HG03064 (cell line): ENCODE measurements around the gene SLC25A27.

Experiments used
- ATAC-seq: cut with Tn5 transposase; IDR thresholded peaks from one replicate; pipeline ENCODE4 v1.9.1; 2021; ENCODE audit warnings: low read depth; ENCODE audit not compliant: unreplicated experiment

The SLC25A27 gene

DNA sequence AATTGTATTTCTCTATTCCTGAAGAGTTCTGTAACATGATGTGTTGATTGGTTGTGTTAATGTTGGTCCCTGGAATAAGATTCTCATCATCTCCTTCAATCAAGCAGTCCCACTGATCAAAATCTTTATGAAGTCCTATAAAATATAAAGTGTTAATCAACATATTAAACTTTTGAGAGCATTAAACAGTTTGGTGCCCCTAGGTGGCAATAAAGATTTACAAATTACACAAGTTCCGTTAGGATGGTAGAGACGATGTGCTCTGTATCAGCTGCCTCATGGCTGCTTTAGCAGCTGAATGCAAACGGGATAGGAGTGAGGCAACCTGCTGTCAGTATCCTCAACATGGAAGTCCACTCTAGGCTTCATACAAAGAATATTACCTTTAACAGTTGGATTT lies 51.8 kb downstream of the SLC25A27 start:
- no peak for ATAC-seq

- no peak for ATAC-seq
These were observed 53.7 kb downstream of the SLC25A27 start for GRCh38 chr6:46706464-46706863.

DNA sequence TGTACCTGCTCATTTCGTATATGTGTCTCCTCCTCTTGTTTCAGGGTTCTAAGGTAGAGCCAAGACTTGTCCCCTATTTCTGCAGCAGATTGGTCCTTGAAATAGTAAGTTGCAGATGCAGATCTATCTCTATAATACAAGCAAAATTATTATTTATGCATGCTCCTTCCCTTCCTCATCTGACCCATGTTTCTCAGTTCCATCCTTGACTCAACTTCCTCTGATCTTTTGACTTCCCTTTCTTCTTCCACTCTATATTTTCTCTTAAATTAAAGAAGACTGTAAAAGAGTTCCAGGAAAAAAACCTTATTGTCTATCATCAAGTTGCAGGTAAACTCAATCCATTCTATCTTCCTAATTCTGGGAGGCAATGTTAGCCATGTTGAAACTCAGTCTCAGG lies 58.7 kb downstream of the SLC25A27 start:
- no peak for ATAC-seq

DNA sequence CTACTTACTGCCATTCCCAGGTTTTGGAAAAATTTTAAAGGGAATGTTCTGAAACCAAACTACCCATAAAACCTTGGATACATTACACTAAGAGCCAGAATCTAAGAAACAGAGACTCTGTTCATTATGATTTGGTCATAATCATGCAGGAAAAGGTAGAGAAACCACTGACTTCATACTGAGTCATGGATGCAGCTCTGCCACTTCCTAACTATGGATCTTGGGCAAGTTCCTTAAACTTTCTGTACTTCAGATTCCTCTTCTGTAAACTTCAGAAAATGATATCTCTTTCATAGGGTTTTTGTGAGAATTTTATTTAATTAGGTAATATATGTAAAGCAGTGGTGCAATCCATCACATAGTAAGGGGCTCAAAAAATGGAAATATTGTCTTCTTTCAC lies 62.4 kb downstream of the SLC25A27 start:
- ATAC-seq, result no peak

- no peak for ATAC-seq
These were observed 66.3 kb downstream of the SLC25A27 start for GRCh38 chr6:46719099-46719498.

DNA sequence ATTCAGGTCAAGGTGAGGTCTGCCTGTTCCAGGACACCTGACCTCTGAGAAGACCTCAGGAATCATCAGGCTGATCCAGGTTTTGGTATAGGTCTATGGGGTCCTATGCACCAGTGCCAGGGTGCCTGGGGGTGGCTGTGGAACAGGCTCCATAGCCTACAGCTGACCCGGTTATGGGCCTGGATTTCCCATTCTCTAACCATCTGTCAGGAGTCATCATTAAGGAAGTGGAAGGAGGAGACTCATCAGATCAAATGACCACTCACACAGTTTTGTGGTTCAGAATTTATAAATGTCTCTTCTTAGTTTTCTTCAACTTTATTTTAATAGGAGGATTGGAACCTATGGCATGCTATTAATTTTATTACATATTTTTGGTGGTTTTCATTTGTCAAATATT lies 67.6 kb downstream of the SLC25A27 start:
- no peak for ATAC-seq
